Measurements from ENCODE around the gene SMAD7. TPM values are rescaled to one million over a fixed set of nuclear protein-coding genes. Genes with fewer than 3 reads are reported as not detected.

Gene SMAD7
- total RNA-seq, 2 experiments from 2014 or later: 23.8 to 24.1 TPM

DNA sequence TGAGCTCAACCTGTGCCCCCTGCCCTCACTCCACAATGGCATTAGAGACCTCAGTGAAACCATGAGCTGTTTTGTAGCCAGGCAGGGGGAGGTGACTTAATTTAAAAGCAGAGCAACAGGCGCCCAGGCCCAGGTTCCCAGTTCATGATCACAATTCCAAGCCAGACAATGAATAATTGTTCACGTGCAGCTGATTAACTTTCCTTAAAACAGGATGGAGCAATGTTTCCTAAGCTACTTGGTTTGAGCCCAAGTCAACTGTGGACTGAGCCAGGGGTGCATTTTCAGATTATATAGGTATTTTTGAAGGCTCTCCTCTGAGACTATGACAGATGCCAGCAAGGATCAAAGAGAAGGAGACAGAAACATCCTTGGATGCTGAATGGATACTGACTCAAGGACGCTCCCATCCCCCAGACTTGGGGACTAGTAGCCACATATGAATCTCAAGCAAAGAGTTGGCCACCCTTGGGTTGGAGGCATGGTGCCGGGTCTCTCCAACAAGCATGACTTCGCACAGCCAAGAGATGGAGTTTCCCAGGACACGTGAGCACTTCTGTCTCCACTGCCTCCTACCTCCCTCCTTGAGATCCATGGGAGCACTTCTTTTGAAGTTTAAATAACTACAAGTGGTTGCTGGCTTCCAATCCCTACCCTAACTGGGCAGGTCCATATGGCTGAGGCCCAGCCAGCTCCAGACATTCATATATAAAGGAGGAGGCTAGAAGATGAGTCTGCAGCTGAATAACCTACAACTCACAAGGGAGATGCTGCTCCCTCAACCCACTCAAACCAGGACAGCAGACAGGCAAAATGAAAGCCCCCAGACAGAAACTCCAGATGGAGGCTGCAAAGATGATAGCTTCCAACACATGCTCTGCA lies 12.7 kb downstream of the SMAD7 start:
- DNase-seq: no peak
- ChIA-PET CTCF (interaction anchor here (0.7 to 1.9 kb wide), 10 partner anchors 9 to 239 kb away, joined by 3 to 11 read pairs (median 4); no protein-coding TSS in a partner anchor), POLR2A (interaction anchor here (0.9 to 1.1 kb wide), 3 partner anchors 9 to 13 kb away, joined by 3 to 4 read pairs (median 3); no protein-coding TSS in a partner anchor)
- no peaks in the 10 kb centered on the region for H3K9me3 Mint-ChIP-seq (ENCODE audit: insufficient read depth)
- peak overlapping the region; percentile 40 for H3K27ac Mint-ChIP-seq
- H3K4me1 Mint-ChIP-seq (ENCODE audit: low read depth): peaks cover 99% of the 10 kb centered on the region
- no peak for ATAC-seq
- no peaks in the 10 kb centered on the region for H3K27me3 Mint-ChIP-seq (ENCODE audit: low read depth)
- H3K4me3 Mint-ChIP-seq: no peak overlapping the region
- peaks cover 82% of the 10 kb centered on the region for H3K36me3 Mint-ChIP-seq (ENCODE audit: low read depth)

DNA sequence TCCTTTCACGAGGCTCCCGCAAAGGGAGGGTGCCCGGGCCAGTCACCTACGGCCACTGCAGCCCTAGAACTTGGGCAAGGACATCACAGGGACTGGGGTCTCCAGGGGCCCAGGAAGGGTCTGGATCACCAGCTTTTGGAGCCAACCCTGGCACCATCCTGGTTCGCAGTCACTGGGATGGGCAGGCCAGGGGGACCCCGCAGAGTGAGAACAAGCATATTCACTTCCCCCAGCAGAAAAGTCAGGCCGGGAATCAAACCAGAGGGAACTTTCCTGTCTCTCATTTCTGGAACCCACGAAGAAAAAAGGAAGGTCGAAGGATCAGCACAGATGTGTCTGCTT lies 15.4 kb downstream of the SMAD7 start:
- Mint-ChIP-seq H3K27ac (peak overlapping the region; percentile 94), H3K27me3 (ENCODE audit: low read depth) (no peaks in the 10 kb centered on the region), H3K9me3 (ENCODE audit: insufficient read depth) (no peaks in the 10 kb centered on the region), H3K4me1 (ENCODE audit: low read depth) (peaks cover 99% of the 10 kb centered on the region), H3K36me3 (ENCODE audit: low read depth) (peaks cover 82% of the 10 kb centered on the region), H3K4me3 (peak overlapping the region; percentile 70)
- POLR2A ChIA-PET: no interaction called here
- DNase-seq: no peak
- CTCF ChIA-PET: no interaction called here
- ATAC-seq: no peak

DNA sequence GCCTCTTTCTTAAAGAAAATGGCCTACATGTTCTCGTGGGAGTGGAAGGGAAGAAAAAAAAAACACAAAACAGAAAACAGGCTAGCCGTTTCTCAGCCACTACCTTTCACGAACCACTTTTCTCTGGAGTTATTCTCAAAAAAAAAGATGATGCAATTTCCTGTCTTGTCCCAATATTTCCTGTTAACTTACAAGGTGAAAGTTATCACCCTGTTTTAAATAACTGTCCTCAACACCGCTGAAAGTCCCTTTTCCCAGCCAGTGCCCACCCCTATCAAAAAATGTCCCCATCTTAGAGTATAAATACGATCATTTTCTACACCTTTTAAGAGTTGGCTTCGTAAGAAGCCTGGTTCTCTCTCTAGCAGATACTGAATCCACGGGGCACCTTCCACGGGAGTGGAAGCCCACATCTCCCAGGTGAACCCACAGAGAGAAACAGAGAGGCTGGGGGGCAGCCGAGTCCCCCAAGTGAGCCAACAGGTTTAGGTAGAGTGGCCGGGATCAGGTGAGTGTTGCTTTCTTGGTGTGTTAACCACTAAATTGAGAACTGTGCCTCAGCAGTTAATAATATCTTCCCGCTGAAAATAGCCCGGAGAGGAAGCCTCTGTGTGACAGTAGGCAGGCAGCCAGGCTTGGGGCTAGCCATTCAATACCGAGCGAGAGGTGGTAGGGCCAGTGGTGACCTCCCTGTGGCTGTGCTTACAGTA lies 15.9 kb downstream of the SMAD7 start:
- ATAC-seq (peak; percentile 7), DNase-seq (no peak)
- ChIA-PET CTCF (interaction anchor here (0.9 to 1.2 kb wide), 2 partner anchors 10 to 157 kb away, joined by 3 to 6 read pairs; no protein-coding TSS in a partner anchor), POLR2A (interaction anchor here (0.6 kb wide), 2 partner anchors 31 to 234 kb away, joined by 3 to 4 read pairs; no protein-coding TSS in a partner anchor)
- H3K4me3 Mint-ChIP-seq: peak overlapping the region; percentile 70
- no peaks in the 10 kb centered on the region for H3K27me3 Mint-ChIP-seq (ENCODE audit: low read depth)
- H3K4me1 Mint-ChIP-seq (ENCODE audit: low read depth): peaks cover 99% of the 10 kb centered on the region
- H3K9me3 Mint-ChIP-seq (ENCODE audit: insufficient read depth): no peaks in the 10 kb centered on the region
- peaks cover 81% of the 10 kb centered on the region for H3K36me3 Mint-ChIP-seq (ENCODE audit: low read depth)
- H3K27ac Mint-ChIP-seq: peak overlapping the region; percentile 94

DNA sequence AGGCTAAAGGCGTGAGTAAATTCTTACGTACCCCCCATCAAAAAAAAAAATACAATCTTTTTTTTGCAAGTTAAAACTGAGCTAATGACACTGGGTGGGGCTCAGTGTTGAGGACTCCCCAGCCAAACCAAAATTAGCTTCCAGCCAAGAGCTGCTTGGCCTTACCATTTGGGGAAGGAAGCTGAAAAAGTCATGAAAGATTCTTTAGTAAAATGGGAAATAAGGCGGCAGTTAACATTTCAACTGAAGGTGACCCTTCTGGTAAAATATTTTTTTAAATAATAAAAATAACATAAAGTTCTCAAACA lies 16.4 kb downstream of the SMAD7 start:
- no peak for ATAC-seq
- peak overlapping the region; percentile 94 for H3K27ac Mint-ChIP-seq

DNA sequence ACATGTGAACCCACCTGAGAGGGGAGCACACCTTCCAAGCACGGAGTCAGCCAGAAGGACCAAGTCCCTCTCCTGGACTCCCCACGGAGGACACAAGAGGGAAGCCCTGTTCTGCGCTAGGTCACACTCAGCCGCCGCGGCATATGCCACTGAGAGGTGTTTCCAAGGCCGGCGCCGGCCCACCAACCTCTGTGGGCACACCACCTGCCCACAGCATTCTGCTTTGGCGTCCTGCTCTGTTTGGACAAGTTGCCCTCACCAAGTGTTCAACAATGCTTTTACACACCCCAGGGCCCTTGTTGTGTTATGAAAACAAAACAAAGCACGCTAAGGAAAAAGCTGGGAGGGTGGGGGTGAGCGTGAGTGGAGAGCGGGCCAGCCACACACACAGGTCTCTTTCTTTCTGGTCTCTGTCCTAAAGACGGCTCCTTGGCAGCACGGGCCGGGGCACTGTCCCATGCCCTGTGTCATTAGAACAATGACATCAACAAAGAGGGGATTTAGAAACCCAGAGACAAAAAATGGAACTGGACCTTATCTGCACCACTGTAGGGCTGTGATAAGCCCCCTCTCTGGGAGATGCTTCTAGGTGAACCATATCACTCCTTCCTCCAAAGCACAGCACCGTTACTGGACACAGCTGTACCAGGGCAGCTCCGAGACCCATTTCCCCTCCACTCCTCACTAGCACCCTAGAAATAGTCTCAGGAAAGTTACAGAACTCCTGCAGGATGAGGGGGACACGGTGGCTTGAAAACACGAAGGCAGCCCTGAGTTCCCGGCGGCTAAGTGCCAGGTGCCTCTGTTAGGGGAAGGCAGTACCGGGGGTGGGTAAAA lies 17.0 kb downstream of the SMAD7 start:
- Mint-ChIP-seq H3K36me3 (ENCODE audit: low read depth) (peaks cover 78% of the 10 kb centered on the region), H3K27me3 (ENCODE audit: low read depth) (no peaks in the 10 kb centered on the region), H3K27ac (peak overlapping the region; percentile 94), H3K4me3 (peak overlapping the region; percentile 47), H3K9me3 (ENCODE audit: insufficient read depth) (no peaks in the 10 kb centered on the region), H3K4me1 (ENCODE audit: low read depth) (peaks cover 99% of the 10 kb centered on the region)
- ATAC-seq: no peak
- ChIA-PET POLR2A (interaction anchor here (0.6 kb wide), 1 partner anchor 30 kb away, joined by 3 read pairs; no protein-coding TSS in a partner anchor), CTCF (interaction anchor here (0.9 to 1.2 kb wide), 2 partner anchors 9 to 156 kb away, joined by 3 to 6 read pairs; no protein-coding TSS in a partner anchor)
- no peak for DNase-seq

More for the DNA sequence above, 16.4 kb downstream of the SMAD7 start:
- Mint-ChIP-seq H3K27me3 (ENCODE audit: low read depth) (no peaks in the 10 kb centered on the region), H3K9me3 (ENCODE audit: insufficient read depth) (no peaks in the 10 kb centered on the region), H3K4me1 (ENCODE audit: low read depth) (peaks cover 99% of the 10 kb centered on the region), H3K4me3 (peak overlapping the region; percentile 70), H3K36me3 (ENCODE audit: low read depth) (peaks cover 76% of the 10 kb centered on the region)
- ChIA-PET CTCF (interaction anchor here (0.9 to 1.2 kb wide), 2 partner anchors 9 to 157 kb away, joined by 3 to 6 read pairs; no protein-coding TSS in a partner anchor), POLR2A (interaction anchor here (0.6 kb wide), 2 partner anchors 31 to 235 kb away, joined by 3 to 4 read pairs; no protein-coding TSS in a partner anchor)
- DNase-seq: no peak

DNA sequence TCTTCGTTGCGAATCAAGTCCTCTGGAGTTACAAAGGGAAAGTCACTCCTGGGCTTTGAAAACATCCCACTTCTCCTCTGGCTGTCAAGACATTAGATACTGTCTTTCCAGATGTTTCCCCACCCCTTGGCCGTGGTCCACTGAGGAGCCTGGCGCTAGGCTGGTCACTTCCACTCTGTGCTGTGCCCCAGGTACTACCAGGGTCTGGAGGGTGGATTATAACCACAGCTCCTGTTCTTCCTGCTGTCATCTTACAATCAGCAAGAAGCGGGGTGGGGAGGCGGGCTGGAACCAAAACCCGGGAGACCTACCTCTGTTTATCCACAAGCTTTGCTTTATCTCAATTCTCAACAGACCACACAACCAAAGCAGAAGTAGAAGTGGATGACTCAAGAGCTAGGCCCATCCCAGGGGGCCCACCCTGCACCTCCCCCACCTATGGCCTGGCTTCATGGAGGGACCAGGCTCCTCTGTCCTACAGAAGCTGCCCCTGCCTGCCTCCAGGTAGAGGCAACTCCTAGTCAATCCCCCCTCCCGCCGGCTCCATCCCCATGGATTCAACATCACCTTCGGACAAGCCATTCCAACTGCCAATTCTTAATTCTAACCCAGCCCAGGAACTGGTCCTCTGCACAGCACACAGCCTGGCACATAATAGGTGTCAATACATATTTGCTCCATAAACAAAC lies 17.8 kb downstream of the SMAD7 start:
- ATAC-seq (no peak), DNase-seq (no peak)
- H3K27ac Mint-ChIP-seq: peak overlapping the region; percentile 79
- H3K4me3 Mint-ChIP-seq: peak overlapping the region; percentile 8
- H3K4me1 Mint-ChIP-seq (ENCODE audit: low read depth): peaks cover 99% of the 10 kb centered on the region
- CTCF ChIA-PET: no interaction called here
- H3K36me3 Mint-ChIP-seq (ENCODE audit: low read depth): peaks cover 74% of the 10 kb centered on the region
- POLR2A ChIA-PET: no interaction called here
- H3K9me3 Mint-ChIP-seq (ENCODE audit: insufficient read depth): no peaks in the 10 kb centered on the region
- no peaks in the 10 kb centered on the region for H3K27me3 Mint-ChIP-seq (ENCODE audit: low read depth)

DNA sequence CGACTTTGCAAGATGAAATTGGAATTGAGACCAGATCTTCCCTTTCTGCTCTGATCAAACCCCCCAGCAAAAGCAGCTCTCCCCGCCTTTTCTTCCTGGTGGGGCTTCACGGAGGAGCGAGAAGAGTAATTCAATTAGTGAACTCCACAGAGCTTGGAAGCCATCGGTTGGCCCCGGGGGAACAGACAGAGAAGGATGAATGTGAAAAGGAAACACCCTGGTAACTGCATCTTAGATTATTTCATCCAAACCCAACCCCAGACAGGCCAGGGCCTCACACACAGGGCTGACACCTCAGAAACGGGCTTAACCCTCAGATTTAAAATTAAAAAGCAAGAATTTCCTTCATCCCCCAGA lies 18.3 kb downstream of the SMAD7 start:
- ChIA-PET POLR2A (no interaction called here), CTCF (no interaction called here)
- Mint-ChIP-seq H3K9me3 (ENCODE audit: insufficient read depth) (no peaks in the 10 kb centered on the region), H3K4me3 (peak overlapping the region; percentile 40), H3K27ac (peak overlapping the region; percentile 79), H3K36me3 (ENCODE audit: low read depth) (peaks cover 71% of the 10 kb centered on the region), H3K27me3 (ENCODE audit: low read depth) (no peaks in the 10 kb centered on the region), H3K4me1 (ENCODE audit: low read depth) (peaks cover 99% of the 10 kb centered on the region)
- no peak for DNase-seq
- ATAC-seq: no peak

DNA sequence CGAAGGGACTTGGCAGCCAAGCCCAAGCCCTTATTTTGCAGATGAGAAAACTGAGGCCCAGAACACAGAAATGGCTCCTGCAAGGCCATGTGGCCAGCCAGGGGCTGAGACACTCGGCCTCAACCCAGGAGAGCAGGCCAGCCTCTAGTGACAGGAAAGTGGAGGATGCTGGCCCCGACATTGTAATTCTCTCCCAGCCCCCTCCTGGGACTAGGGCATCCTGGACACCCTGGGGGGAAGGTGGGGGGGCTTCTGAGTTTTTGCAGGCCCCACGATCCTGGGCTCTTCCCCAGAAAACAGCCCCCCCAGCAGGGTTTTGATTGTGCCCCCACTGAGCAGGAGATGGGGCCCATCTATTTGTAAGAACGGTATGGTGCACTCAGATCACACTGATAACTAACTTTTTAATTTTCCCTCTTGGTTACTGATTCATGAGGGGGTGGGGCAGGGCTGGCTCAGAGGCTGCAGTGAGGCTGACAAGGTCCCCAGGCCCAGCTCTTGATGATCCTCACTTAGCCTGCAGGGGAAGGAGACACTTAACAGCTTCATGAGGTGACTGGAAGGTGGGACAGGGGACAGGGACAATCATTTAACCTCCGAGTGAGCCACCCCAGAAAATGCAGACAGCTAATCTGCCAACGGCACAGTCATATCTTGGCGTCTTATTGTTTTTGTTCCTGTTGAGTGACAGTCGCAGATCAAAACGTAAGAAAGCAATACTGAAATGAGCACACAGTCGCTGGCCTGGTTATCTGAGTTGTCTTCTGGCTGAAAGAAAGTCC lies 18.9 kb downstream of the SMAD7 start:
- no peak for DNase-seq
- H3K36me3 Mint-ChIP-seq (ENCODE audit: low read depth): peaks cover 73% of the 10 kb centered on the region
- peak overlapping the region; percentile 79 for H3K27ac Mint-ChIP-seq
- H3K4me1 Mint-ChIP-seq (ENCODE audit: low read depth): peaks cover 99% of the 10 kb centered on the region
- H3K9me3 Mint-ChIP-seq (ENCODE audit: insufficient read depth): no peaks in the 10 kb centered on the region
- peak overlapping the region; percentile 40 for H3K4me3 Mint-ChIP-seq
- POLR2A ChIA-PET: no interaction called here
- no peak for ATAC-seq
- CTCF ChIA-PET: interaction anchor here (0.9 kb wide), 1 partner anchor 153 kb away, joined by 3 read pairs; no protein-coding TSS in a partner anchor
- no peaks in the 10 kb centered on the region for H3K27me3 Mint-ChIP-seq (ENCODE audit: low read depth)

DNA sequence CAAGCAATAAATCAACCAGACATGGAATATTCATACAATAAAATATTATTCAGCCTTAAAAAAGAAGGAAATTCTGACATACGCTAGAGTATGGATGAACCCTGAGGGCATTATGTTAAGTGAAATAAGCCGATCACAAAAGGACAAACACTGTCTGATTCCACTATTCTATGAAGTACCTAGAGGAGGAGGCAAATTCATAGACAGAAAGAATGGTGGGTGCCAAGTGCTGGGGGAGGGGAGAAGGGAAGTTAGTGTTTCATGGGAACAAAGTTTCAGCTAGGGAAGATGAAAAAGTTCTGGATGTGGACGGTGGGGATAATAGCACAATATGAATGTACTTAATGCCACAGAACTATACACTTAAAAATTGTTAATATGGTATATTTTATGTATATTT lies 19.8 kb downstream of the SMAD7 start:
- ChIA-PET CTCF (no interaction called here), POLR2A (no interaction called here)
- ATAC-seq (no peak), DNase-seq (no peak)
- Mint-ChIP-seq H3K4me3 (no peak overlapping the region), H3K27ac (no peak overlapping the region), H3K27me3 (ENCODE audit: low read depth) (no peaks in the 10 kb centered on the region), H3K36me3 (ENCODE audit: low read depth) (peaks cover 71% of the 10 kb centered on the region), H3K4me1 (ENCODE audit: low read depth) (peaks cover 99% of the 10 kb centered on the region), H3K9me3 (ENCODE audit: insufficient read depth) (no peaks in the 10 kb centered on the region)

DNA sequence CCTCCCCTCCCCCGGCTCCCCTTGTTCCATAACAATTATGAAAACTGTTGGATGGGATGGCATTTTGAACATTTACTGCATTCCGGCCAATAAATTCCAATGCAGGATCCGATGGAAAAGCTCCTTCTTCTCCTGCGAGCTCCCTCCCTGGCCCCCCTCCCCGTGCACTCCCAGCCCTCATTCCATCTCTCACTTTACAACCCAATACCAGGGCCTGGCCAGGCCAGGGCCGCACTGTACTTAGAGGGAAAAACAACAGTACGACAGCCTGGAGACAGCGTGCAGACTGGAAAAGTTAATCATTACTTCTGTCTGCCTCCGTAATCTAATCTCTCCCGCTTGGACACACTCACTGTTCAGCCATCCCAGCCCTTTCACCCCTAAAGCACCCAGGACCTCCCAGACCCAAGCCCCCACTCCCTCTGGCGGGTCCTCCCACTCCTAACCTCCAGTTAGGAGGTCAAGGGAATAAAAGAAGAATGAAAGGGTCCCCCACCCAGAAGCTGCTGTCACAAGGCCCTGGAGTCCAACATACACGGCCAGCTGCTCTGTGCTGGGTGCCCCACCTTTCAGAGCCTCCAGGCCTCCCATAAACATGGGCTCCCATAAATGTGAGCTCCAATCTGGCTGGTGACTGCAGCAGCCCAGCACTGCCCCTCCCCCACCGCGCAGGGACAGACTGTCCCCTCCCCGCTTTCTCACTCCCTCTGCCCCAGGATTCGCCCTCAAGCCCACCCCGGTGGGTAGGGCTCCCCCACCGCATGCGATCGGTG lies 20.6 kb downstream of the SMAD7 start:
- ChIA-PET CTCF (interaction anchor here (1.0 to 1.8 kb wide), 2 partner anchors 8 to 88 kb away, joined by 3 to 5 read pairs; no protein-coding TSS in a partner anchor), POLR2A (interaction anchor here (0.6 to 1.1 kb wide), 2 partner anchors 7 to 71 kb away, joined by 3 read pairs; no protein-coding TSS in a partner anchor)

More for the DNA sequence above, 20.6 kb downstream of the SMAD7 start:
- H3K9me3 Mint-ChIP-seq (ENCODE audit: insufficient read depth): no peaks in the 10 kb centered on the region
- H3K4me1 Mint-ChIP-seq (ENCODE audit: low read depth): peaks cover 98% of the 10 kb centered on the region
- peaks cover 66% of the 10 kb centered on the region for H3K36me3 Mint-ChIP-seq (ENCODE audit: low read depth)
- peak overlapping the region; percentile 8 for H3K27ac Mint-ChIP-seq
- ATAC-seq (no peak), DNase-seq (no peak)
- H3K4me3 Mint-ChIP-seq: no peak overlapping the region
- no peaks in the 10 kb centered on the region for H3K27me3 Mint-ChIP-seq (ENCODE audit: low read depth)
